Sigmoid colon (tissue), 3 donors: ENCODE measurements around the gene SDC1.

Experiments used
- POLR2A ChIP-seq, 2 donors: fragments of 450-650 bp; IDR thresholded peaks; one replicate each; pipeline ENCODE4 v1.6.1; 2016; ENCODE audit warnings: antibody characterized with exemption in 2 of 2, mild to moderate bottlenecking in 2 of 2, moderate library complexity in 2 of 2
- TF ChIP-seq, protein P1 (sequence below), 4 experiments: fragments of 450-650 bp in 3 of 4; fragments of 200-600 bp in 1 of 4; IDR thresholded peaks; one replicate each; pipeline ENCODE4 v1.5.1; 2016 to 2019; ENCODE audit warnings: antibody characterized with exemption in 4 of 4, mild to moderate bottlenecking in 3 of 4, moderate library complexity in 2 of 4

- no peak for TF ChIP-seq POLR2A (IDR thresholded peaks at IDR 0.05)
- TF ChIP-seq, protein P1, sequence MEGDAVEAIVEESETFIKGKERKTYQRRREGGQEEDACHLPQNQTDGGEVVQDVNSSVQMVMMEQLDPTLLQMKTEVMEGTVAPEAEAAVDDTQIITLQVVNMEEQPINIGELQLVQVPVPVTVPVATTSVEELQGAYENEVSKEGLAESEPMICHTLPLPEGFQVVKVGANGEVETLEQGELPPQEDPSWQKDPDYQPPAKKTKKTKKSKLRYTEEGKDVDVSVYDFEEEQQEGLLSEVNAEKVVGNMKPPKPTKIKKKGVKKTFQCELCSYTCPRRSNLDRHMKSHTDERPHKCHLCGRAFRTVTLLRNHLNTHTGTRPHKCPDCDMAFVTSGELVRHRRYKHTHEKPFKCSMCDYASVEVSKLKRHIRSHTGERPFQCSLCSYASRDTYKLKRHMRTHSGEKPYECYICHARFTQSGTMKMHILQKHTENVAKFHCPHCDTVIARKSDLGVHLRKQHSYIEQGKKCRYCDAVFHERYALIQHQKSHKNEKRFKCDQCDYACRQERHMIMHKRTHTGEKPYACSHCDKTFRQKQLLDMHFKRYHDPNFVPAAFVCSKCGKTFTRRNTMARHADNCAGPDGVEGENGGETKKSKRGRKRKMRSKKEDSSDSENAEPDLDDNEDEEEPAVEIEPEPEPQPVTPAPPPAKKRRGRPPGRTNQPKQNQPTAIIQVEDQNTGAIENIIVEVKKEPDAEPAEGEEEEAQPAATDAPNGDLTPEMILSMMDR (IDR thresholded peaks at IDR 0.05): no peak
Measured at GRCh38 chr2:20247084-20247483, 22.2 kb upstream of the SDC1 start.
